Prostate gland (tissue), 2 donors: Measurements from ENCODE around the gene EXO1.

Experiments
- POLR2A ChIP-seq: fragments of 450-650 bp; IDR thresholded peaks from one replicate; pipeline ENCODE4 v1.6.1; 2016; ENCODE audit warnings: antibody characterized with exemption, mild to moderate bottlenecking
- POLR2AphosphoS5 ChIP-seq: sonication (generic); formaldehyde crosslinking; IDR thresholded peaks from one replicate; pipeline ENCODE4 v1.6.1; 2017; ENCODE audit warnings: antibody characterized with exemption
- TF ChIP-seq, protein P1 (sequence below), 4 experiments: fragments of 200-600 bp in 2 of 4; fragments of 450-650 bp in 2 of 4; sonication (generic) in 2 of 4; IDR thresholded peaks; 1 replicate in 3 of 4; 2 replicates in 1 of 4; pipeline ENCODE4 v1.5.1; 2016 to 2019; ENCODE audit warnings: antibody characterized with exemption in 4 of 4, mild to moderate bottlenecking in 2 of 4, moderate library complexity in 2 of 4

DNA sequence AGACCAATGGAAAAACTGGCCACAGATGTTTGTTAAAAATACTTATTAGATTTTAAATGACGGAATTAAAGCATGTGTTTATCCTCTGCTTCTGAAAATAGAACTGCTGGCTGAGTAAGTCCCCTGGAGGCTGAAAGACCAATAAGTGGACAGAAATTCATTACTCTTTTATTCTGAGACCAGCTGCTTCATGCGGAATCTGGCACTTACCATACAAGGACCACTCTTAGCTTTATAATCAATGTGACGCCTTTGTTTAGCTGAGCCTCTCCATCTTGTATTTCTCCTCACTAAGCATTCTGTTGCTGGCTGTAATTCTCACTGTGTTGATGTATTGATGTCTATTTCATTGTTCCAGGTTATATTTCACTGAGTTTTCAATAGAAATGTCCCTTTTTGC is 6.3 kb upstream of the EXO1 start:
- no peak for TF ChIP-seq POLR2A
- TF ChIP-seq, protein P1, sequence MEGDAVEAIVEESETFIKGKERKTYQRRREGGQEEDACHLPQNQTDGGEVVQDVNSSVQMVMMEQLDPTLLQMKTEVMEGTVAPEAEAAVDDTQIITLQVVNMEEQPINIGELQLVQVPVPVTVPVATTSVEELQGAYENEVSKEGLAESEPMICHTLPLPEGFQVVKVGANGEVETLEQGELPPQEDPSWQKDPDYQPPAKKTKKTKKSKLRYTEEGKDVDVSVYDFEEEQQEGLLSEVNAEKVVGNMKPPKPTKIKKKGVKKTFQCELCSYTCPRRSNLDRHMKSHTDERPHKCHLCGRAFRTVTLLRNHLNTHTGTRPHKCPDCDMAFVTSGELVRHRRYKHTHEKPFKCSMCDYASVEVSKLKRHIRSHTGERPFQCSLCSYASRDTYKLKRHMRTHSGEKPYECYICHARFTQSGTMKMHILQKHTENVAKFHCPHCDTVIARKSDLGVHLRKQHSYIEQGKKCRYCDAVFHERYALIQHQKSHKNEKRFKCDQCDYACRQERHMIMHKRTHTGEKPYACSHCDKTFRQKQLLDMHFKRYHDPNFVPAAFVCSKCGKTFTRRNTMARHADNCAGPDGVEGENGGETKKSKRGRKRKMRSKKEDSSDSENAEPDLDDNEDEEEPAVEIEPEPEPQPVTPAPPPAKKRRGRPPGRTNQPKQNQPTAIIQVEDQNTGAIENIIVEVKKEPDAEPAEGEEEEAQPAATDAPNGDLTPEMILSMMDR (IDR thresholded peaks at IDR 0.05), result no peak
- TF ChIP-seq POLR2AphosphoS5, result no peak
